HCT116 (cell line): ENCODE data around the gene ING1. TPM values are rescaled to one million over a fixed set of nuclear protein-coding genes. Genes with fewer than 3 reads are reported as not detected.
A peak's percentile ranks its signal among the peaks of the same experiment; 100 is the strongest.

ENCODE experiments used
- ATAC-seq: fragments of 200-7000 bp; cut with Tn5 transposase; 2 replicates; pipeline ENCODE4 v1.9.1; 2020; ENCODE audit warnings: mild to moderate bottlenecking, moderate library complexity
- BruUV-seq: library from RNA; stranded (reverse); fragments of 400-500 nt; replicated peaks from 2 replicates; lab custom pipeline; 2021; lab: Mats Ljungman, UMichigan
- CTCF ChIA-PET: fragments of 300-600 bp; sonication (Branson Sonifier 250); formaldehyde crosslinking; loops from one replicate; lab custom pipeline; 2021; ENCODE audit warnings: antibody characterized with exemption; lab: Charles Lee
- POLR2A ChIA-PET: fragments of 300-600, 350-600 bp; sonication (Branson Sonifier 250); formaldehyde crosslinking; loops from one replicate; lab custom pipeline; 2021; ENCODE audit warnings: antibody characterized with exemption; lab: Charles Lee
- RAD21 ChIA-PET, 2 experiments: fragments of 300-600 bp; sonication (Branson Sonifier 250); formaldehyde crosslinking; loops; one replicate each; lab custom pipeline; 2023; ENCODE audit warnings: low total read pairs in 2 of 2; ENCODE audit not compliant: uncharacterized antibody in 2 of 2, unreplicated experiment in 2 of 2, low non-redundant PET in 1 of 2; lab: Charles Lee
- DNase-seq: peaks from one replicate; pipeline ENCODE4 v3.0.0-alpha.2; 2010; ENCODE audit warnings: low read depth, low spot score
- H2AFZ ChIP-seq: fragments of 200-600 bp; shearing (Covaris generic), sonication (generic); 2 replicates; pipeline ENCODE4 v1.6.1; 2017; ENCODE audit warnings: low read depth, mixed run types, mixed read lengths, antibody characterized with exemption, low read length; ENCODE audit not compliant: poor library complexity, severe bottlenecking
- H3K27ac ChIP-seq: 2 replicates; pipeline ENCODE4 v1.5.1; 2012; ENCODE audit warnings: low read depth, low read length
- H3K27me3 ChIP-seq: fragments of 200-600 bp; sonication (generic); 2 replicates; pipeline ENCODE4 v1.6.1; 2016; ENCODE audit warnings: mixed run types, low read length, mixed read lengths; ENCODE audit not compliant: insufficient read depth
- H3K36me3 ChIP-seq, 2 experiments: fragments of 200-500 bp in 1 of 2; fragments of 200-600 bp in 1 of 2; sonication (Bioruptor generic) in 1 of 2; sonication (generic) in 1 of 2; 2 replicates each; pipeline versions ENCODE4 v1.5.1 to v1.6.1; 2014 to 2016; ENCODE audit warnings: low read length in 2 of 2, inconsistent platforms in 1 of 2, mixed read lengths in 1 of 2, mixed run types in 1 of 2; ENCODE audit not compliant: insufficient read depth in 2 of 2, control insufficient read depth in 1 of 2
- H3K4me1 ChIP-seq, 2 experiments: fragments of 200-600 bp in 1 of 2; sonication (generic) in 1 of 2; 2 replicates each; pipeline versions ENCODE4 v1.5.1 to v1.6.1; 2012 to 2017; ENCODE audit warnings: low read length in 2 of 2, inconsistent platforms in 1 of 2, mild to moderate bottlenecking in 1 of 2, mixed read lengths in 1 of 2, mixed run types in 1 of 2, moderate library complexity in 1 of 2; ENCODE audit not compliant: insufficient read depth in 2 of 2, control insufficient read depth in 1 of 2
- H3K4me2 ChIP-seq: fragments of 200-600 bp; sonication (generic); 2 replicates; pipeline ENCODE4 v1.6.1; 2017; ENCODE audit warnings: mixed run types, low read length, mixed read lengths
- H3K4me3 ChIP-seq, 2 experiments: fragments of 200-600 bp in 1 of 2; sonication (generic) in 1 of 2; replicated peaks in 1 of 2; 2 replicates each; pipeline ENCODE4 v1.5.1; 2011 to 2016; ENCODE audit warnings: low read length in 2 of 2, control low read depth in 1 of 2, low read depth in 1 of 2, mild to moderate bottlenecking in 1 of 2, mixed read lengths in 1 of 2, mixed run types in 1 of 2
- H3K79me2 ChIP-seq: fragments of 200-600 bp; sonication (generic); 2 replicates; pipeline ENCODE4 v1.6.1; 2017; ENCODE audit warnings: mild to moderate bottlenecking, mixed run types, low read length, moderate library complexity, mixed read lengths; ENCODE audit not compliant: insufficient read depth
- H3K9ac ChIP-seq: fragments of 200-600 bp; sonication (generic); 2 replicates; pipeline ENCODE4 v1.6.1; 2016; ENCODE audit warnings: low read length, mixed read lengths
- H3K9me2 ChIP-seq: fragments of 200-600 bp; sonication (generic), shearing (Covaris generic); 2 replicates; pipeline ENCODE4 v1.6.1; 2017; ENCODE audit warnings: mixed run types, mild to moderate bottlenecking, moderate library complexity; ENCODE audit not compliant: insufficient read depth
- H3K9me3 ChIP-seq, 2 experiments: fragments of 200-500 bp in 1 of 2; fragments of 200-600 bp in 1 of 2; sonication (Bioruptor generic) in 1 of 2; sonication (generic) in 1 of 2; 2 replicates each; pipeline ENCODE4 v1.6.1; 2014 to 2017; ENCODE audit warnings: low read length in 2 of 2, mixed read lengths in 2 of 2, inconsistent platforms in 1 of 2, low read depth in 1 of 2, mild to moderate bottlenecking in 1 of 2, mixed run types in 1 of 2, moderate library complexity in 1 of 2; ENCODE audit not compliant: control insufficient read depth in 1 of 2, insufficient read depth in 1 of 2
- H4K20me1 ChIP-seq: fragments of 200-600 bp; sonication (generic), shearing (Covaris generic); 2 replicates; pipeline ENCODE4 v1.6.1; 2017; ENCODE audit warnings: mixed run types, mild to moderate bottlenecking, moderate library complexity; ENCODE audit not compliant: insufficient read depth
- CBX3 ChIP-seq: IDR thresholded peaks from 2 replicates; pipeline ENCODE4 v1.6.1; 2012; ENCODE audit warnings: low read depth
- CEBPB ChIP-seq: IDR thresholded peaks from 2 replicates; pipeline ENCODE4 v1.6.1; 2012; ENCODE audit warnings: low read depth
- CTCF ChIP-seq, 3 experiments: fragments of 200-600 bp in 1 of 3; sonication (generic) in 1 of 3; IDR thresholded peaks in 2 of 3; conservative IDR thresholded peaks in 1 of 3; 2 replicates each; pipeline ENCODE4 v1.5.1; 2012 to 2017; ENCODE audit warnings: low read depth in 2 of 3, low read length in 2 of 3, antibody characterized with exemption in 1 of 3, borderline replicate concordance in 1 of 3, control low read depth in 1 of 3, mild to moderate bottlenecking in 1 of 3, mixed read lengths in 1 of 3, mixed run types in 1 of 3, moderate library complexity in 1 of 3; ENCODE audit not compliant: insufficient read depth in 1 of 3
- POLR2A ChIP-seq: IDR thresholded peaks from 2 replicates; pipeline ENCODE4 v1.7.0; 2011; ENCODE audit warnings: borderline replicate concordance; ENCODE audit not compliant: insufficient read depth, insufficient read length; ENCODE audit errors: extremely low read depth
- POLR2AphosphoS5 ChIP-seq: IDR thresholded peaks from 2 replicates; pipeline ENCODE4 v1.6.1; 2011; ENCODE audit warnings: mild to moderate bottlenecking, low read depth, low read length, moderate library complexity
- RAD21 ChIP-seq: IDR thresholded peaks from 2 replicates; pipeline ENCODE4 v1.6.1; 2012; ENCODE audit warnings: low read depth, mild to moderate bottlenecking
- REST ChIP-seq: IDR thresholded peaks from 2 replicates; pipeline ENCODE4 v1.6.1; 2012; ENCODE audit warnings: low read depth
- YY1 ChIP-seq: IDR thresholded peaks from 2 replicates; pipeline ENCODE4 v1.6.1; 2011; ENCODE audit warnings: low read length, low read depth, moderate library complexity, mild to moderate bottlenecking; ENCODE audit not compliant: insufficient replicate concordance; ENCODE audit errors: extremely low read depth
- ZBTB33 ChIP-seq: IDR thresholded peaks from 2 replicates; pipeline ENCODE4 v1.6.1; 2011; ENCODE audit warnings: mild to moderate bottlenecking, low read length, moderate library complexity; ENCODE audit not compliant: insufficient replicate concordance; ENCODE audit errors: extremely low read depth
- ZFX ChIP-seq: fragments of 450-650 bp; IDR thresholded peaks from 2 replicates; pipeline ENCODE4 v1.6.1; 2017
- intact Hi-C: fragments of 100-400 bp; cut with micrococcal nuclease; formaldehyde crosslinking; loops from 2 replicates; pipeline ENCODE4 v1.10.0; 2022
- total RNA-seq: library from RNA; stranded (reverse); gene quantifications from one replicate; pipeline ENCODE4 v1.2.1, GENCODE V29; 2021; ENCODE audit not compliant: unreplicated experiment

The ING1 gene
- total RNA-seq, 1 experiment from 2014 or later, result 27.0 TPM

GRCh38 chr13:110716247-110716515, 2.7 kb downstream of the ING1 start:
- TF ChIP-seq POLR2A, result no peak
- DNase-seq (no peak), ATAC-seq (no peak)
- Histone ChIP-seq H3K27ac (peak overlapping the region; percentile 73), H3K4me1 (peaks cover 13 to 29% of the 10 kb centered on the region in 2 experiments; a peak in 3 of 4 replicates), H3K9me3 (no peaks in the 10 kb centered on the region), H3K4me3 (peak overlapping the region; percentile 64 to 93), H3K9me2 (no peaks in the 10 kb centered on the region), H3K27me3 (no peaks in the 10 kb centered on the region), H2AFZ (no peak overlapping the region), H3K4me2 (peak overlapping the region; percentile 87), H3K79me2 (peaks cover 69% of the 10 kb centered on the region), H4K20me1 (peaks cover 26% of the 10 kb centered on the region), H3K9ac (peak overlapping the region; percentile 92), H3K36me3 (peaks cover 12 to 15% of the 10 kb centered on the region in 2 experiments; a peak in 3 of 4 replicates)
- CTCF ChIA-PET, result no interaction called here
- BruUV-seq, result no TSS peak
- RAD21 ChIA-PET, result no interaction called here
- intact Hi-C loops, result loop anchor here (10.0 kb wide), 1 partner anchor 249 kb away; no protein-coding TSS in a partner anchor
- POLR2A ChIA-PET, result interaction anchor here (4.2 kb wide), 1 partner anchor 10 kb away, joined by 40 read pairs; the partner anchor contains the start of gene CARS2

- Histone ChIP-seq H2AFZ (no peak overlapping the region), H3K27ac (no peak overlapping the region), H3K4me1 (peaks cover 9 to 14% of the 10 kb centered on the region in 2 experiments; a peak in 3 of 4 replicates), H3K79me2 (peaks cover 68% of the 10 kb centered on the region), H3K9me2 (no peaks in the 10 kb centered on the region), H3K9ac (no peak overlapping the region), H3K36me3 (peaks cover 12 to 15% of the 10 kb centered on the region in 2 experiments; a peak in 3 of 4 replicates), H3K27me3 (no peaks in the 10 kb centered on the region), H3K9me3 (no peaks in the 10 kb centered on the region), H4K20me1 (peaks cover 26% of the 10 kb centered on the region), H3K4me3 (no peak overlapping the region), H3K4me2 (no peak overlapping the region)
- no TSS peak for BruUV-seq
- TF ChIP-seq CBX3 (no peak), POLR2AphosphoS5 (no peak), ZBTB33 (no peak), CTCF (IDR thresholded peaks at IDR 0.05 in 2 of 3, conservative IDR thresholded peaks at IDR 0.05 in 1 of 3; ENCODE audit: borderline replicate concordance in 1 of 3, insufficient read depth in 1 of 3, low read depth in 2 of 3, low read length in 2 of 3) (no peak), CEBPB (no peak), ZFX (no peak), RAD21 (no peak), YY1 (no peak), REST (no peak)
- DNase-seq, result no peak
- intact Hi-C loops, result loop anchor here (10.0 kb wide), 1 partner anchor 246 kb away; no protein-coding TSS in a partner anchor
- ChIA-PET CTCF (no interaction called here), POLR2A (no interaction called here), RAD21 (no interaction called here)
- no peak for ATAC-seq
Measured at GRCh38 chr13:110719036-110719710, 5.7 kb downstream of the ING1 start.
